K562 (cell line): ENCODE measurements around the gene GIGYF1. TPM values are rescaled to one million over a fixed set of nuclear protein-coding genes. Genes with fewer than 3 reads are reported as not detected.

ENCODE experiments used
- ATAC-seq: fragments of 200-7000 bp; cut with Tn5 transposase; 3 replicates; pipeline ENCODE4 v1.9.1; 2020; ENCODE audit warnings: moderate library complexity
- BruUV-seq: library from RNA; stranded (reverse); fragments of 400-500 nt; replicated peaks from 2 replicates; lab custom pipeline; 2021; lab: Mats Ljungman, UMichigan
- CTCF ChIA-PET: fragments of 300-600 bp; formaldehyde crosslinking; extraction: SDS; loops from one replicate; lab custom pipeline; 2021; ENCODE audit warnings: low intra/inter-chr PET ratio; lab: Yijun Ruan, JAX
- POLR2A ChIA-PET: fragments of 300-600, 350-650 bp; sonication (Branson Sonifier 250); formaldehyde crosslinking; extraction: SDS; loops from one replicate; lab custom pipeline; 2021; ENCODE audit warnings: antibody characterized with exemption, inconsistent platforms; lab: Yijun Ruan, JAX
- DNase-seq, 4 experiments: peaks; one replicate each; pipeline versions ENCODE4 v3.0.0 to v3.0.0-alpha.2; 2011 to 2018; ENCODE audit warnings: low spot score in 3 of 4, mixed read lengths in 3 of 4; ENCODE audit errors: extremely low read depth in 1 of 4
- FAIRE-seq: peaks from 2 replicates; lab custom pipeline; 2011; peaks lifted over from hg19 to GRCh38; lab: Jason Lieb, UNC
- H2AFZ ChIP-seq: 2 replicates; pipeline ENCODE4 v1.6.0; 2011; ENCODE audit warnings: low read depth, low read length, control low read depth, inconsistent platforms
- H3K27ac ChIP-seq: fragments of 200-600 bp; 3 replicates; pipeline ENCODE4 v1.8.0; 2011; ENCODE audit warnings: low read depth, mild to moderate bottlenecking, control low read depth, inconsistent platforms, low read length, moderate library complexity, mixed read lengths; ENCODE audit errors: extremely low read depth
- H3K27me3 ChIP-seq, 2 experiments: fragments of 300-600 bp in 1 of 2; 2 replicates in 1 of 2; 3 replicates in 1 of 2; pipeline versions ENCODE4 v1.6.0 to v1.8.0; 2011; ENCODE audit warnings: inconsistent platforms in 2 of 2, low read length in 2 of 2, mild to moderate bottlenecking in 1 of 2, mixed read lengths in 1 of 2, moderate library complexity in 1 of 2; ENCODE audit not compliant: control insufficient read depth in 2 of 2, insufficient read depth in 2 of 2
- H3K36me3 ChIP-seq: fragments of 300-600 bp; 3 replicates; pipeline ENCODE4 v1.8.0; 2011; ENCODE audit warnings: mild to moderate bottlenecking, low read length, inconsistent platforms; ENCODE audit not compliant: control insufficient read depth, insufficient read depth
- H3K4me1 ChIP-seq, 2 experiments: fragments of 200-600 bp in 1 of 2; replicated peaks in 1 of 2; 2 replicates in 1 of 2; 3 replicates in 1 of 2; pipeline versions ENCODE4 v1.5.1 to v1.8.0; 2011; ENCODE audit warnings: inconsistent platforms in 2 of 2, low read length in 2 of 2, mild to moderate bottlenecking in 1 of 2, mixed read lengths in 1 of 2, moderate library complexity in 1 of 2; ENCODE audit not compliant: control insufficient read depth in 2 of 2, insufficient read depth in 2 of 2
- H3K4me2 ChIP-seq: 2 replicates; pipeline ENCODE4 v1.6.1; 2011; ENCODE audit warnings: low read length, control low read depth, inconsistent platforms, mixed read lengths; ENCODE audit not compliant: insufficient read depth
- H3K4me3 ChIP-seq: fragments of 200-600 bp; sonication (generic), shearing (Covaris generic); 2 replicates; pipeline ENCODE4 v1.5.1; 2016; ENCODE audit warnings: control low read depth, inconsistent platforms
- H3K79me2 ChIP-seq: fragments of 200-600 bp; 3 replicates; pipeline ENCODE4 v1.8.0; 2011; ENCODE audit warnings: low read length, inconsistent platforms; ENCODE audit not compliant: control insufficient read depth, insufficient read depth
- H3K9ac ChIP-seq, 2 experiments: 2 replicates each; pipeline versions ENCODE4 v1.6.0 to v1.6.1; 2011; ENCODE audit warnings: low read depth in 2 of 2, low read length in 2 of 2, control low read depth in 1 of 2, inconsistent platforms in 1 of 2, mild to moderate bottlenecking in 1 of 2, mixed read lengths in 1 of 2; ENCODE audit not compliant: insufficient read depth in 1 of 2
- H3K9me1 ChIP-seq: one replicate; pipeline ENCODE4 v1.6.0; 2011; ENCODE audit warnings: inconsistent platforms, mild to moderate bottlenecking, low read length, moderate library complexity; ENCODE audit not compliant: control insufficient read depth, insufficient read depth
- H3K9me3 ChIP-seq: replicated peaks from 2 replicates; pipeline ENCODE4 v1.5.1; 2011; ENCODE audit warnings: low read depth, low read length, inconsistent platforms; ENCODE audit not compliant: control insufficient read depth, insufficient read depth
- H4K20me1 ChIP-seq: replicated peaks from 2 replicates; pipeline ENCODE4 v1.6.1; 2011; ENCODE audit warnings: low read length, inconsistent platforms, mixed read lengths; ENCODE audit not compliant: control insufficient read depth, insufficient read depth
- ARID1B ChIP-seq: fragments of 450-650 bp; IDR thresholded peaks from 2 replicates; pipeline ENCODE4 v1.6.1; 2016; ENCODE audit warnings: antibody characterized with exemption, mild to moderate bottlenecking, inconsistent platforms
- CC2D1A ChIP-seq: fragments of 450-650 bp; IDR thresholded peaks from 2 replicates; pipeline ENCODE4 v1.6.1; 2017; ENCODE audit warnings: mild to moderate bottlenecking
- KAT8 ChIP-seq: fragments of 450-650 bp; IDR thresholded peaks from 2 replicates; pipeline ENCODE4 v1.6.1; 2016; ENCODE audit warnings: low read depth, mild to moderate bottlenecking
- LEF1 ChIP-seq: fragments of 450-650 bp; IDR thresholded peaks from 2 replicates; pipeline ENCODE4 v1.6.1; 2016; ENCODE audit warnings: mild to moderate bottlenecking
- SMARCC2 ChIP-seq: fragments of 450-650 bp; IDR thresholded peaks from 2 replicates; pipeline ENCODE4 v1.6.1; 2017; ENCODE audit warnings: antibody characterized with exemption, moderate library complexity, mild to moderate bottlenecking, low read depth
- TAF15 ChIP-seq: fragments of 200-400 bp; formaldehyde crosslinking; IDR thresholded peaks from 2 replicates; pipeline ENCODE4 v1.6.1; 2017; ENCODE audit warnings: mild to moderate bottlenecking, low read depth, low read length, moderate library complexity
- XRCC5 ChIP-seq: fragments of 200-400 bp; formaldehyde crosslinking; IDR thresholded peaks from 2 replicates; pipeline ENCODE4 v1.6.1; 2017; ENCODE audit warnings: low read depth, mild to moderate bottlenecking, low read length
- ZMIZ1 ChIP-seq, 2 experiments: fragments of 150-350 bp in 1 of 2; IDR thresholded peaks; 2 replicates each; pipeline ENCODE4 v1.6.1; 2012 to 2016; ENCODE audit warnings: low read depth in 2 of 2, low read length in 2 of 2, mild to moderate bottlenecking in 1 of 2, moderate library complexity in 1 of 2
- ZNF311 ChIP-seq: fragments of 250-450 bp; sonication (Bioruptor Pico); IDR thresholded peaks from 2 replicates; pipeline ENCODE4 v1.4.0; 2020; ENCODE audit warnings: mild to moderate bottlenecking, moderate library complexity
- ZNF644 ChIP-seq: fragments of 200-800 bp; sonication (Bioruptor generic); IDR thresholded peaks from 2 replicates; pipeline ENCODE4 v1.6.1; 2016; ENCODE audit warnings: low read depth, missing genetic modification characterization, missing compliant biosample characterization
- ZNF764 ChIP-seq: fragments of 250-450 bp; sonication (Bioruptor Pico); IDR thresholded peaks from 2 replicates; pipeline ENCODE4 v1.4.0; 2020; ENCODE audit warnings: low read depth, mild to moderate bottlenecking, moderate library complexity
- WGBS: fragments of 100-300 bp; shearing (Covaris generic); methylation state at CpG from one replicate; pipeline ENCODE4 v1.1.6; 2016; ENCODE audit warnings: low coverage, mixed read lengths; ENCODE audit not compliant: insufficient coverage; ENCODE audit errors: missing lambda C conversion rate; 5-methylcytosine and 5-hydroxymethylcytosine counted together
- in situ Hi-C: fragments of 300-500 bp; cut with MboI; formaldehyde crosslinking; loops from 4 replicates; pipeline ENCODE4 v1.15.0; 2018; ENCODE audit warnings: inconsistent platforms, mixed read lengths
- intact Hi-C: fragments of 100-400 bp; cut with micrococcal nuclease; formaldehyde crosslinking; loops from 2 replicates; pipeline ENCODE4 v1.14.2; 2022
- polyA plus RNA-seq, 8 experiments: library from polyadenylated mRNA; depleted of rRNA in 4 of 8; stranded (reverse) in 5 of 8; unstranded in 3 of 8; fragments of >200 nt; fragmentation: Nextera tagmentation in 2 of 8; fragmentation: Illumina TruSeq in 1 of 8; extraction: Ambion mirVana in 2 of 8; extraction: Trizol in 1 of 8; gene quantifications; 2 replicates each; pipeline versions ENCODE4 v1.2.1 to v1.2.3, GENCODE V29; 2011 to 2014; ENCODE audit warnings: inconsistent platforms in 1 of 8, missing spikeins in 1 of 8
- total RNA-seq, 7 experiments: library from RNA; depleted of rRNA in 6 of 7; stranded (reverse); fragments of >200 nt in 6 of 7; fragmentation: Illumina TruSeq in 2 of 7; extraction: Trizol in 2 of 7; gene quantifications; 2 replicates each; pipeline versions ENCODE4 v1.2.1 to v1.2.3, GENCODE V29; 2011 to 2021; ENCODE audit warnings: low replicate concordance in 1 of 7
- TF ChIP-seq, protein P1 (sequence below): fragments of 450-650 bp; IDR thresholded peaks from 2 replicates; pipeline ENCODE4 v1.7.1; 2018; ENCODE audit warnings: mild to moderate bottlenecking, low read depth; ENCODE audit not compliant: partially characterized antibody
- TF ChIP-seq, protein P2 (sequence below): IDR thresholded peaks from 2 replicates; pipeline ENCODE4 v1.6.1; 2011; ENCODE audit warnings: borderline replicate concordance, low read depth, mild to moderate bottlenecking, moderate library complexity, low read length; ENCODE audit not compliant: insufficient read depth, poor library complexity, severe bottlenecking

Gene GIGYF1
- total and polyA plus RNA-seq, 9 of the 15 experiments (the other 6 are each of a cell fraction or from before 2014, with no cell fraction given) = 0.56 to 76.2 (median 16.8) TPM

GRCh38 chr7:100705320-100705752, 11.3 kb upstream of the GIGYF1 start:
- under 1% methylated on average over 25 of the region's 25 CpGs for WGBS
- Histone ChIP-seq H3K27ac (peak overlapping the region; percentile 83), H3K27me3 (peaks cover 5 to 7% of the 10 kb centered on the region in 2 experiments; a peak in 2 of 5 replicates), H3K4me3 (peak overlapping the region; percentile 66), H3K9ac (peak overlapping the region; percentile 83 to 96), H2AFZ (peak overlapping the region; percentile 96), H3K36me3 (peaks cover 22% of the 10 kb centered on the region), H3K4me2 (peak overlapping the region; percentile 98), H3K79me2 (peaks cover 25% of the 10 kb centered on the region), H3K9me1 (no peaks in the 10 kb centered on the region), H3K4me1 (peaks cover 6 to 27% of the 10 kb centered on the region in 2 experiments; a peak in 4 of 5 replicates), H3K9me3 (no peaks in the 10 kb centered on the region), H4K20me1 (0 out of 2 replicates have a peak, but pooled peaks cover 4% of the 10 kb centered on the region)
- ATAC-seq = peak; percentile 81
- peak; percentile 69 for FAIRE-seq
- CTCF ChIA-PET = interaction anchor here (0.6 to 2.4 kb wide), 6 partner anchors 11 to 354 kb away, joined by 3 to 22 read pairs (median 6); partner anchors contain the start of genes GIGYF1 and SLC12A9
- intact Hi-C loops (loop anchor here (1.0 to 5.0 kb wide), 3 partner anchors 20 to 147 kb away; partner anchors contain the start of gene SLC12A9), in situ Hi-C loops (loop anchor here (5.0 kb wide), 1 partner anchor 147 kb away; the partner anchor contains the start of gene SLC12A9)
- POLR2A ChIA-PET = interaction anchor here (0.5 to 2.8 kb wide), 28 partner anchors 8 to 1187 kb away, joined by 3 to 11 read pairs (median 4); partner anchors contain the start of genes GNB2, MOSPD3, SLC12A9 and ZCWPW1
- DNase-seq = peak; percentile 89 to 91 (median 90)
- TSS peak; percentile 96 for BruUV-seq
- TF ChIP-seq CC2D1A (peak; percentile 86), SMARCC2 (no peak), TAF15 (no peak), ZNF764 (CRISPR knock-in tag) (0 out of 2 replicates have a peak, but pooled peaks have one; percentile 7), ZMIZ1 (IDR thresholded peaks at IDR 0.05; ENCODE audit: low read depth in 2 of 2, low read length in 2 of 2) (no peak), ARID1B (peak; percentile 53), ZNF311 (CRISPR knock-in tag) (no peak), KAT8 (no peak), ZNF644 (tag) (no peak), LEF1 (no peak; the same call in 1 of the 2 replicates), XRCC5 (peak; percentile 88)
- TF ChIP-seq, protein P1, sequence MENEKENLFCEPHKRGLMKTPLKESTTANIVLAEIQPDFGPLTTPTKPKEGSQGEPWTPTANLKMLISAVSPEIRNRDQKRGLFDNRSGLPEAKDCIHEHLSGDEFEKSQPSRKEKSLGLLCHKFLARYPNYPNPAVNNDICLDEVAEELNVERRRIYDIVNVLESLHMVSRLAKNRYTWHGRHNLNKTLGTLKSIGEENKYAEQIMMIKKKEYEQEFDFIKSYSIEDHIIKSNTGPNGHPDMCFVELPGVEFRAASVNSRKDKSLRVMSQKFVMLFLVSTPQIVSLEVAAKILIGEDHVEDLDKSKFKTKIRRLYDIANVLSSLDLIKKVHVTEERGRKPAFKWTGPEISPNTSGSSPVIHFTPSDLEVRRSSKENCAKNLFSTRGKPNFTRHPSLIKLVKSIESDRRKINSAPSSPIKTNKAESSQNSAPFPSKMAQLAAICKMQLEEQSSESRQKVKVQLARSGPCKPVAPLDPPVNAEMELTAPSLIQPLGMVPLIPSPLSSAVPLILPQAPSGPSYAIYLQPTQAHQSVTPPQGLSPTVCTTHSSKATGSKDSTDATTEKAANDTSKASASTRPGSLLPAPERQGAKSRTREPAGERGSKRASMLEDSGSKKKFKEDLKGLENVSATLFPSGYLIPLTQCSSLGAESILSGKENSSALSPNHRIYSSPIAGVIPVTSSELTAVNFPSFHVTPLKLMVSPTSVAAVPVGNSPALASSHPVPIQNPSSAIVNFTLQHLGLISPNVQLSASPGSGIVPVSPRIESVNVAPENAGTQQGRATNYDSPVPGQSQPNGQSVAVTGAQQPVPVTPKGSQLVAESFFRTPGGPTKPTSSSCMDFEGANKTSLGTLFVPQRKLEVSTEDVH = peak; percentile 12
- TF ChIP-seq, protein P2, sequence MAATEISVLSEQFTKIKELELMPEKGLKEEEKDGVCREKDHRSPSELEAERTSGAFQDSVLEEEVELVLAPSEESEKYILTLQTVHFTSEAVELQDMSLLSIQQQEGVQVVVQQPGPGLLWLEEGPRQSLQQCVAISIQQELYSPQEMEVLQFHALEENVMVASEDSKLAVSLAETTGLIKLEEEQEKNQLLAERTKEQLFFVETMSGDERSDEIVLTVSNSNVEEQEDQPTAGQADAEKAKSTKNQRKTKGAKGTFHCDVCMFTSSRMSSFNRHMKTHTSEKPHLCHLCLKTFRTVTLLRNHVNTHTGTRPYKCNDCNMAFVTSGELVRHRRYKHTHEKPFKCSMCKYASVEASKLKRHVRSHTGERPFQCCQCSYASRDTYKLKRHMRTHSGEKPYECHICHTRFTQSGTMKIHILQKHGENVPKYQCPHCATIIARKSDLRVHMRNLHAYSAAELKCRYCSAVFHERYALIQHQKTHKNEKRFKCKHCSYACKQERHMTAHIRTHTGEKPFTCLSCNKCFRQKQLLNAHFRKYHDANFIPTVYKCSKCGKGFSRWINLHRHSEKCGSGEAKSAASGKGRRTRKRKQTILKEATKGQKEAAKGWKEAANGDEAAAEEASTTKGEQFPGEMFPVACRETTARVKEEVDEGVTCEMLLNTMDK = peak; percentile 83
